Measurements from ENCODE around the gene KIF16B.
"Not testable (repeated sequence)": the region's sequence is repeated elsewhere in the genome, so short reads cannot be mapped to it uniquely, and the experiment has no call there.

KIF16B gene

GRCh38 chr20:16240355-16240754, 332.9 kb downstream of the KIF16B start:
- Histone ChIP-seq H3K36me3 (ENCODE audit: control insufficient read depth, insufficient read depth, low read length) (no peaks in the 10 kb centered on the region), H3K4me3 (replicated peaks; ENCODE audit: low read depth, low read length) (no peak overlapping the region), H3K27me3 (replicated peaks; ENCODE audit: control insufficient read depth, insufficient read depth, low read length) (no peaks in the 10 kb centered on the region)
- TF ChIP-seq, protein P1, sequence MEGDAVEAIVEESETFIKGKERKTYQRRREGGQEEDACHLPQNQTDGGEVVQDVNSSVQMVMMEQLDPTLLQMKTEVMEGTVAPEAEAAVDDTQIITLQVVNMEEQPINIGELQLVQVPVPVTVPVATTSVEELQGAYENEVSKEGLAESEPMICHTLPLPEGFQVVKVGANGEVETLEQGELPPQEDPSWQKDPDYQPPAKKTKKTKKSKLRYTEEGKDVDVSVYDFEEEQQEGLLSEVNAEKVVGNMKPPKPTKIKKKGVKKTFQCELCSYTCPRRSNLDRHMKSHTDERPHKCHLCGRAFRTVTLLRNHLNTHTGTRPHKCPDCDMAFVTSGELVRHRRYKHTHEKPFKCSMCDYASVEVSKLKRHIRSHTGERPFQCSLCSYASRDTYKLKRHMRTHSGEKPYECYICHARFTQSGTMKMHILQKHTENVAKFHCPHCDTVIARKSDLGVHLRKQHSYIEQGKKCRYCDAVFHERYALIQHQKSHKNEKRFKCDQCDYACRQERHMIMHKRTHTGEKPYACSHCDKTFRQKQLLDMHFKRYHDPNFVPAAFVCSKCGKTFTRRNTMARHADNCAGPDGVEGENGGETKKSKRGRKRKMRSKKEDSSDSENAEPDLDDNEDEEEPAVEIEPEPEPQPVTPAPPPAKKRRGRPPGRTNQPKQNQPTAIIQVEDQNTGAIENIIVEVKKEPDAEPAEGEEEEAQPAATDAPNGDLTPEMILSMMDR (IDR thresholded peaks at IDR 0.05; ENCODE audit: insufficient read depth, low read length, poor library complexity, severe bottlenecking): no peak
- DNase-seq (ENCODE audit: extremely low read depth, insufficient read length): no peak

DNA sequence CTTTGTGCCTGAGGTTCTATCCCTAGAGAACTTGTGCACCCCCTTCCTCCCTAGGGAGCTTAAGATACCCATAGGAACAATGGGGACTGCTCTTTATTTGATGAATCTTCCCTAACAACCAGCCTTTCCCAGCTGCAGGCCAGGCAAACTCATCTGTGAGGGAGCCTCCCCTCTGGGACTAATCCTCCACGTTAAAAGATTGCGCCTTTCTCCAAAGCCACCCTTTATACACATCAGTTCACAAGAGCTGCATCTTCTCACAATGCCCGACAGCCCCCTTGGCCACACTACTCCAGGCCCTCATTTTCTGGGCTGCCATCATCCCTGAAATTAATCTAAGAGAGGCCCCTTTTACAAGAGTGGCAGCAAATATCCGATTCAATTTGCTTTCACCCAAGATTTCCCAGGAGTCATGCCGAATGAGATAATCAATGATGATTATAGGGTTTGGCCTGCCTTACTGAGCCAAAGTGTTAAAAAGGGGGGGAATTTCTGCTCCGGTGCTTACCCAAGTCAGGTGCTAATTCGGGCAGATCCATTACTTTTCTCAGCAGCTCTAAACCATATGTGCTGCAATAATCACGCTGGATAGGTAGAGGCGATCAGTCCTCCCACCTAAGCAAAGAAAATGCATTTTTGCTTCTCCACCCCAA, 336.5 kb downstream of the KIF16B start:
- Histone ChIP-seq H3K27me3 (replicated peaks; ENCODE audit: control insufficient read depth, insufficient read depth, low read length) (no peaks in the 10 kb centered on the region), H3K4me3 (replicated peaks; ENCODE audit: low read depth, low read length) (no peak overlapping the region), H3K36me3 (ENCODE audit: control insufficient read depth, insufficient read depth, low read length) (no peaks in the 10 kb centered on the region)
- TF ChIP-seq, protein P1 (IDR thresholded peaks at IDR 0.05; ENCODE audit: insufficient read depth, low read length, poor library complexity, severe bottlenecking): no peak
- no peak for DNase-seq (ENCODE audit: extremely low read depth, insufficient read length)

DNA sequence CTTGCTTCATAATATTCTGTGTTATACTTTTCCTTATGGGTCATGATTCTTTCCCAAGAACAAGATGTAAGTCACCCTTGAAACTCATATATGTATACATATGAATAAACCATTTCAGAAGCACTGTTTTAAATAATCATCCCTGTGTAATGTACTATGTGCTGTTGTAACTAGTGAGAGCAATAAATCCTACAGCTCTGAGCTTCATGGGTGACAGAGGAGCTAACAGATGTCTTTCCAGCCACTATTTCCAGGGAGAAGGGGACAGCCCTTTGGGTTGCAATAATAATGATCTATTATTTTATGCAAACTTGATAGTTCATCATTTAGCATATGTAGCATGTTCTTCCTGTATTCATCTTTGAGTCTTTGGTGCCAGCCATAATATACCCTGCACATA, 342.8 kb downstream of the KIF16B start:
- H3K4me3 ChIP-seq (replicated peaks; ENCODE audit: low read depth, low read length): no peak overlapping the region
- no peaks in the 10 kb centered on the region for H3K36me3 ChIP-seq (ENCODE audit: control insufficient read depth, insufficient read depth, low read length)
- DNase-seq (ENCODE audit: extremely low read depth, insufficient read length): no peak
- TF ChIP-seq, protein P1 (IDR thresholded peaks at IDR 0.05; ENCODE audit: insufficient read depth, low read length, poor library complexity, severe bottlenecking): no peak
- H3K27me3 ChIP-seq (replicated peaks; ENCODE audit: control insufficient read depth, insufficient read depth, low read length): no peaks in the 10 kb centered on the region

DNA sequence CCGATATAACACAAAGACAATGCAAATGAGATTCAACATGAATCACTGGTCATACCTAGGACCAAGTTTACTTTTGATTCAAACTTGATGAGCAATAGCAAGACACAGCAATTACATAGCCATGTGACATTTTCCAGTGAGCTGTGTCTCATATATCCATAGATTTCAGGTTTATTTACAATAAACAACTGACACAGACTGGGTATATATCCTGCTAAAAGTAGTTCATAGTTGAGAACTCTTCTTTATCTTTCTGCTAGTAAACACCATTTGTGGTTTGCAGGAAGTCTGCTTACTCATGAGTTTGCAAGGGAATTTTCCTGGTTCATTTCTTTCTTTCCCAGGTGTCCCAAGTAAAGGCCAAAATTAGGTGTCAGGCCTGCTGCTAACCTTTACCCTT, 343.4 kb downstream of the KIF16B start:
- H3K4me3 ChIP-seq (replicated peaks; ENCODE audit: low read depth, low read length): no peak overlapping the region
- H3K36me3 ChIP-seq (ENCODE audit: control insufficient read depth, insufficient read depth, low read length): no peaks in the 10 kb centered on the region
- no peaks in the 10 kb centered on the region for H3K27me3 ChIP-seq (replicated peaks; ENCODE audit: control insufficient read depth, insufficient read depth, low read length)
- DNase-seq (ENCODE audit: extremely low read depth, insufficient read length): no peak
- TF ChIP-seq, protein P1 (IDR thresholded peaks at IDR 0.05; ENCODE audit: insufficient read depth, low read length, poor library complexity, severe bottlenecking): no peak

DNA sequence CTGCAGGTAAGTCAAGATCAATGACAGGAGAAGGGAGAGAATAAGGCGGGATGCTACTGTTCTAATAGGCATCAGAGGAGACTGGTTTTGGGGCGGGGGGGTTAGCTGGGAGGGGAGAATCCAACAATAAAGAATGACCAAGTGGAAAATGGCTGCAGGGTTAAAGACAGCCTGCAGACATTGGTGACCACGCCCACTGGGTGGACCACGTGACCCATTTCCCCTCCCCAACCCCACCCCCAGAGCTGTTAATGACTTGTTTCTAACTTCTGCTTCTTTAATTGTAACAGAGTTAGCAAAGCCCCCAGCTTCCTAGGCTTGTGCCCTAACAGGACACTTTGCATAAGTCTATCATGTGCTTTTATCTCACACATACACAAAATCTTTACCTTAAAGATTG, 344.5 kb downstream of the KIF16B start:
- TF ChIP-seq, protein P1 (IDR thresholded peaks at IDR 0.05; ENCODE audit: insufficient read depth, low read length, poor library complexity, severe bottlenecking): no peak
- H3K36me3 ChIP-seq (ENCODE audit: control insufficient read depth, insufficient read depth, low read length): no peaks in the 10 kb centered on the region
- no peak overlapping the region for H3K4me3 ChIP-seq (replicated peaks; ENCODE audit: low read depth, low read length)
- no peaks in the 10 kb centered on the region for H3K27me3 ChIP-seq (replicated peaks; ENCODE audit: control insufficient read depth, insufficient read depth, low read length)
- DNase-seq (ENCODE audit: extremely low read depth, insufficient read length): no peak

DNA sequence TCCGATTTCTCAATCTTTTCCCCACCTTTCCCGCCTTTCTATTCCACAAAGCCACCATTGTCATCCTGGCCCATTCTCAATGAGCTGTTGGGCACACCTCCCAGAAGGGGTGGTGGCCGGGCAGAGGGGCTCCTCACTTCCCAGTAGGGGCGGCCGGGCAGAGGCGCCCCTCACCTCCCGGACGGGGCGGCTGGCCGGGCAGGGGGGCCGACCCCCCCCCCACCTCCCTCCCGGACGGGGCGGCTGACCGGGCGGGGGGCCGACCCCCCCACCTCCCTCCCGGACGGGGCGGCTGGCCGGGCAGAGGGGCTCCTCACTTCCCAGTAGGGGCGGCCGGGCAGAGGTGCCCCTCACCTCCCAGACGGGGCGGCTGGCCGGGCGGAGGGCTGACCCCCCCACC, 346.3 kb downstream of the KIF16B start:
- not testable (repeated sequence) for H3K36me3 ChIP-seq (ENCODE audit: control insufficient read depth, insufficient read depth, low read length); H3K4me3 ChIP-seq (replicated peaks; ENCODE audit: low read depth, low read length); H3K27me3 ChIP-seq (replicated peaks; ENCODE audit: control insufficient read depth, insufficient read depth, low read length); DNase-seq (ENCODE audit: extremely low read depth, insufficient read length)
